GM21526 (cell line): Measurements from ENCODE around the gene DMRT1.
"Not testable (repeated sequence)": the region's sequence is repeated elsewhere in the genome, so short reads cannot be mapped to it uniquely, and the experiment has no call there.

Experiments used
- ATAC-seq: cut with Tn5 transposase; IDR thresholded peaks from one replicate; pipeline ENCODE4 v1.9.1; 2021; ENCODE audit warnings: moderate library complexity; ENCODE audit not compliant: unreplicated experiment, low FRiP score

DMRT1 gene

DNA sequence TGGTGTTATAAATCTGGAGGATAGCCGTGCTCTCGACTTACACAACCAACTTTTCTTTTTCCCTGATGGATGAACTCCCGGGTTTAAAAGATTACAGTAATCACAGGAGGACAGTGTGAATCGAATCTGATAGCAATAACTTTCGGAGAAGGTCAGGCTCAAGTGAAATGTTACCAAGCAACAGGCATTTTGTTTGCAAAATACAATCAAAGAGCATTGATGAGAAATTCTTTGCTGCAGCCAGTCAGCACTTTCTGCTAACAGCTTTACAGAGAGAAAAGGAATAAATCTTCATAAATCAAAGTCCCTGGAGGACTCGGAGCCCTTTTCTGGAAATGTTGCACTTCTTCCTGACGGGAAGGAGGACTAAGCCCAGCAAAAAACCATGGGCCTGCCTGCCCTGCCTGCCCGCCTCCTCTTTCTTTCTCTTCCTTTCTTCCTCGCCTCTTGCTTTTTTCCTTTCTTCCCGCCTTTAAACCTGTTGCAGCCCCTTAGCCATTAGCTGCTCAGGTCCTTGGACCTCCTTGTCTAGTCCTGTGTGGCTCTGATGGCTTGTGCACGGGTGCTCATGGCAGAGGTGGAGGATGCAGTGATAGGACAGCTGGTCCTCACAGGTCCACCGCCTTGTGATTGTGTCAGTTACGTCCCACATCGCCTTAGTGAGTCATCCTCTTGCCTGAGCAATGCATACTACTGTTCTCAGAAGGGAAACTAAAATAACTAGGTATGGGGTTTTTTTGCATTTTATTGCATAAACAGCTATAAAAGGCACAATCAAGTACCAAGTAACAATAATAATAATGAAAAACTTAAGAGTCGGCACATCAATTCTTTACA lies 141.1 kb downstream of the DMRT1 start:
- no peak for ATAC-seq

DNA sequence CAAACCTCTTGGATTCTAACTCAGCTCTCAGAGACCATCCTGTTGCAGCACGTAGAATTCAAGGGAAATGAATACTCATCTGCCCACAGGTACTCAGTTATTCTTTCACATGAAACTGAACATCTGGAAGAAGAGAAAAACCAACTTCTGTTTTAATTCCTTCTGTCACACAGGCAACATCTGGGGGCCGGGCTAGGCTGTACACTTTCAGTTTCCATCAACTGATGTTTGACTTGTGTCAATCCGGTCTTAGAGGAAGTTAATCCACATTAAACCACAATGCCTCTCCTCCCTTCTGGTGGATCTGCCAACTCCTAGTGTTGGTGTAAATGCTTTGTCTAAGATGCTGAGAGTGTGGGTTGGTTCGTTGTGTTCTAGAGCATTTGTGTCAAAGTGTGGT lies 152.5 kb downstream of the DMRT1 start:
- ATAC-seq, result peak; percentile 85

DNA sequence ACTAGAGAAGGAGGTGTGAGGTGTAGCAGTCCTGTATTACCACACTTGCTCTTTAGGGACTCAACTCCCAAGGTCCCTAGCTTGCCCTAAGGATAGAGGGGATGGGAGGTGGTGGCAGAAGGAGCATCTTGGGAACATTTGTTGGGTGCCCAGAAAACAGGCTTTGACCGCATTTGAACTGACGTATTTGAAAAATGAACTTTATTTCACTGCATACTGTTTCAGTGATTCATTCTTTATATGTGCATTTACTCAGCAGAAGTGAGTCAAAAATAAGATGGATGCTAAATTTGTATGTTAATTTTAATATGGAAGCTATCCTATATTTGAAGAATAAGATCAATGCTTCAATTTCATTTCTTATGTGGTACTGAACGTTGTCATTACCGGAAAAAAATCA lies 153.7 kb downstream of the DMRT1 start:
- ATAC-seq, result no peak

DNA sequence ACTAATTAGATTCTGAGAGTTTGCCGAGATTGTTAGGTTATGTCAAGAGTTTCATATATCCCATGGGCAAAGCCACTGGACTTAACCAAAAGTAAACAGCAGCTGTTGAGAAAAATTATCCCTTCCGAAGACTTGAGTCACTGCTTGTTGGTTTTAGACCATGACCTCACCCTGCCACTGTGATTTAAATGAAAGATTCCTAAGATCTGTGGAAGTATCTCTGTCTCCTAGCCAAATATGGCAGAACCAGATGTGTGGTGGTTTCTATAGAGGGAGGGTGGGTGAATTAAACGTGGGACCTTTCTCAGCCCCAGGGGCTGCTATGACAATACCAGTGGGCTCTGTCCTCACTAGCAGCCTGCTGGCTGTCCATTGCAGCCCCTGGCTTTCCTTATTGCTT lies 154.3 kb downstream of the DMRT1 start:
- ATAC-seq, result no peak

DNA sequence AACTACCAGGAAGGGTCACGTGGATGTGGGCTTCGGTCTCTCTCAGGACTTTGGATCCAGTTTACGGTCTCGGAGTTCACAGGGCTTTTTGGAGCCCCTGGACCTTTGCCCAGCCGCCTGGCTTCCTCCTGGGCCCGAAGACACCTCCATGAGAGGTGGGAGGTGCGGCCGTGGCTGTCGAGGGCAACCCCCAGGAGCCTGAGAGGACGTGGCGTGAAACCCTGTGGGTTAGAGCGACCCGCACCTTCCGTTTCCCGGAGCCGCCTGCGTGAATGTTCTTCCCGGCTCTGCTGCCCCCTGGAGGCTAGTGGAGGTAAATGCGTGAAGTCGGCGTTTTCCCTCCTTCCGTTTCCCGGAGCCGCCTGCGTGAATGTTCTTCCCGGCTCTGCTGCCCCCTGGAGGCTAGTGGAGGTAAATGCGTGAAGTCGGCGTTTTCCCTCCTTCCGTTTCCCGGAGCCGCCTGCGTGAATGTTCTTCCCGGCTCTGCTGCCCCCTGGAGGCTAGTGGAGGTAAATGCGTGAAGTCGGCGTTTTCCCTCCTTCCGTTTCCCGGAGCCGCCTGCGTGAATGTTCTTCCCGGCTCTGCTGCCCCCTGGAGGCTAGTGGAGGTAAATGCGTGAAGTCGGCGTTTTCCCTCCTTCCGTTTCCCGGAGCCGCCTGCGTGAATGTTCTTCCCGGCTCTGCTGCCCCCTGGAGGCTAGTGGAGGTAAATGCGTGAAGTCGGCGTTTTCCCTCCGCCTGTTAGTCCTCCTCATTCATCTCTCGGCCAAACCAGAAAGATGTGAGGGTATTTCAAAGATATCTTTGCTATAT lies 157.0 kb downstream of the DMRT1 start:
- ATAC-seq, result not testable (repeated sequence)

DNA sequence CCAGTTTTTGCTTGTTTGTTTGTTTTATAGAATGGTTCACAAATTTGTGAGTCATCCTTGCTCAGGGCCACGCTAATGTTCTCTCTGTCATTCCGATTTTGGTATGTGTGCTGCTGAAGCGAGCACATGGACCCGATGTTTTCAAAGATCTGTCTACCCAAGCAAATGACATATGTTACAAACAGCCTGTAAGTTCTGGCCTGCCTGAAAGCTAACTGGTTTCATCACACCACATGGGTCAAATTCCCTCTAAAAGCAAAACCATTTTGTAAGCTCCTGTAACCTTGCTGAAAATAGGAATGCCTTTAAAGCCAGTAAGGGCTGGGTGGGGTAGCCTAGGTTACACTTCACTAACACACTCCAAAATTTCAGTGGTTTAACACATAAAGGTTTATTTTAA lies 160.3 kb downstream of the DMRT1 start:
- no peak for ATAC-seq

DNA sequence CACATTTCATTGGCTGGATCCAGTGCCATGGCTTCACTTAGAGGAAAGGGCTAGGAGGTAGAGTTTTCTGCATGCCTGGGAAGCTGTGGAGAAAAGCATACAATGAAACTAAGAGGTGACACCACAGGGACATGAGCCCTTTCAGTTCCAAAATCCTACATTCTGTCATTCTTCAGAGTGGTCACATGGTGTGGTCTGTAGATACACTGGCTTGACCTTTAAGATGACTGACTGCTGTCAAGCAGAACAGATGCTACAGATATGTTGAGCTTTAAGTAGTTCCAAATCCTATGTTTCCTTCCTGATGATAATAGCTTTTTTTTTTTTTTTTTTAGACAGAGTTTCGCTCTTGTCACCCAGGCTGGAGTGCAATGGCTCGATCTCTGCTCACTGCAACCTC lies 161.2 kb downstream of the DMRT1 start:
- no peak for ATAC-seq

DNA sequence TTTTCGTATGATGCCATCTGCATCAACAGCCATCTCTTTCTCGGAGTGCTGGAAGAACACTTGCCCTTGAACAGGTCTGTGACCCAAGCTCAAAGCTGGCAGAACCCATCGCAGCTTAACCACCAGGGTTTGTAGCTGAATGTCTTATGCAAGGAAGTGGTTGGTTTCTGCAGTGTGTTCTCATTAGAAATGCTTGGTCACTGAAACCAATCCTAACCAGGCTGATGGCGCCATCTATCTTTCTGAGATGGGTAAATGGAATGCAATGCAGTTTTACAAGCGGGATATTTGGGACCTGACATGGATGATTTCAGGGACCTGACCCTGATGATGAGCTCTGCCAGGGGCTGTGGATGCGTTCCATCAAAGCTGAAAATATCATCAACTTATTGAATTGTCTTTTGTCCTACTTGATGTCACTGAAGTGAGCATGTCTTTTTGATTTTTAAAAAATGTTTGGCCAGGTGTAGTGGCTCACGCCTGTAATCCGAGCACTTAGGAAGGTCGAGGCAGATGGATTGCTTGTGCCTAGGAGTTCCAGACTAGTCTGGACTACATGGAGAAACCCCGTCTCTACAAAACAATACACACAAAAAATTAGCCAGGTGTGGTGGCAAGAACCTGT lies 163.7 kb downstream of the DMRT1 start:
- no peak for ATAC-seq

DNA sequence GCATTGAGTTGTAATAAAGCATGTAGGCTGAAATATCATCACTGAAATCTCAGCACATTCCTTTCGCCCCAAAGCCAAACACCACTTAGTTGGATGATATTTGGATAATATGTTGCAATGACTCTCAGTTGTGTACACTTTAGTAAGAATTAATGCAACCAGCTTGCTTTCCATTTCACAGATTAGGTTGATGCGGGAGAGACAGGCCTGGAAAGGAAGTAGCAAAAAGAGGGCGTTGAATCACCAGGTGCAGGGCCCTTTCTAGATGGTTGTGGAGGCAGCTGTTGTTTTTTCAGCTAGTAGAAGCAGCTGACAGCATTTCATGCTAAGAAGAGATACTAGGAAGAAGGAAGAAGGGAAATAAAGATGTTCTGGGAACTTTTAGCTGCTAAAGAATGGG lies 165.8 kb downstream of the DMRT1 start:
- no peak for ATAC-seq

DNA sequence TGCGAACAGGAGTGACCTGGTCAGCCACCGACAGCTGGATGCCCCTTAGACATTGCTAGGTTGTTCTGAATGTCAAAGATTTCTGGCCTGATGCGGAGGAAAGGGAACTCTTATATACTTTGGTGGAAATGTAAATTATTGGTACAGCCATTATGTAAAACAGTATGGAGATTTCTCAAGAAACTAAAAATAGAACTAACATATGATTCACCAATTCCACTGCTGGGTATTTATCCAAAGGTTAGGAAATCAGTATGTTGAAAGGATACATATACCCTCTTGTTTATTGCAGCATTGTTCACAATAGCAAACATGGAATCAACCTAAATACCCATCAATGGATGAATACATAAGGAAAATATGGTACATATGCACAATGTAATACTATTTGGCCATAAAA lies 166.7 kb downstream of the DMRT1 start:
- ATAC-seq, result no peak

DNA sequence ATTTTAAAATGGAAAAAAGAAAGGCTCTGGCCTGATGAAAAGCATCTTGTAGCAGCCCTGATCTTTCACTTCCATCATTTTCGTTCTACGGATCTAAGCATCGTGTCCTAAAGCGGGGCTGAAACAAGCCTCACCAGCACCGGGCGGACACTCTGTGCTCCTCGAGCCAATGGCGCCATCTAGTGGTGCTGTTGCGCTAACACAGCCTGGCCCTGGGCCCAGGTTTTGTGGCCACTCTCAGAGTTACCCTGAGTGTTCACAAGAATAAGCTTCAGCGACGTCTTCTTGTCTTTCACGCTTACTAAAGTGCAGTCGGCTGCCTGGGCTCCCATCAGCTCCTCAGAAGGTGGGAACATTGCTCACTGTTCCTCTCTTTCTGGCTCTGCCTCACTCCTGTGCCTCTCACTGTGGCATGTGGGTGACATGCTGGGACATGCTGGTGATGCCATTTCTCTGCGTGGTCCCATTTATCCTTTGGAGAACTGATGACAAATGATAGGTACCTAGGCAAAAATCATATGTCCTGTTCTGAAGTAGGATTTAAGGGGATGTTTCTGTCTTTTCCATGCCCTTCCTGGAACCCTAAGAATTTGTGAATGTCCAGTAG lies 167.7 kb downstream of the DMRT1 start:
- peak; percentile 94 for ATAC-seq

DNA sequence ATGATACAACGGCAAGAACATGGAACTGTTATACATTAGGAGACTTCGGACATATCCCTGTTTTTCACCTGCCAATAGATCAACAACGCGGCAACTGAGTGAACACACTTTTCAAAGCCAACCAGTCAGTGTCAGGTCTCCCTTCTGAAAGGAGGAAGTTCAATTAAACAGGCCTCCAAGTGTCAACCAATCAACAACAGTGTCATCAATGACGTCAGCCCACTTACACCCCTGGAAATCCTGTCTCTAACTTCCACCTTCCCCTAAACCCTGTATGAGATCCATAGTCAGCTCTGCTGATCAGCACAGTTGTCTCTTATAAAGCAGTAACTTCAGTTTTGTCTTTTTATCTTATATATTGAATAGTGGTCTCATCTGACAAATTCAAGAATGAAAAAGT lies 171.5 kb downstream of the DMRT1 start:
- no peak for ATAC-seq

DNA sequence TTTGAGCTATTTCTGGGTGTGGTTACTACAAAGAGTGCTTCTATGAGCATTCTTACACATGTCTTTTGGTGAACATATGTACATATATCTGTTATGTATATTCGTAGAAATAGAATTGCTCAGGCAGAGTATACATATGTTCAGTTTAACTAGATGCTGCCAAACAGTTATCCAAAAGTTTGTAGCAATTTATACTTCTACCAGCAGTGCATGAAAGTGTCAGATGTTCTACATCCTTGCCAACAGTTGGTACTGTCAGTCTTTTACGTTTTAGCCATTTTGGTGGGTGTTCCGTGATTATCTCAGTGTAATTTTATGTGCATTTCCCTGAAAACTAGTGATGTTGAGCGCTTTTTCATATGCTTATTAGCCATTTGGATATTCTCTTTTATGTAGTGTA lies 172.7 kb downstream of the DMRT1 start:
- no peak for ATAC-seq

DNA sequence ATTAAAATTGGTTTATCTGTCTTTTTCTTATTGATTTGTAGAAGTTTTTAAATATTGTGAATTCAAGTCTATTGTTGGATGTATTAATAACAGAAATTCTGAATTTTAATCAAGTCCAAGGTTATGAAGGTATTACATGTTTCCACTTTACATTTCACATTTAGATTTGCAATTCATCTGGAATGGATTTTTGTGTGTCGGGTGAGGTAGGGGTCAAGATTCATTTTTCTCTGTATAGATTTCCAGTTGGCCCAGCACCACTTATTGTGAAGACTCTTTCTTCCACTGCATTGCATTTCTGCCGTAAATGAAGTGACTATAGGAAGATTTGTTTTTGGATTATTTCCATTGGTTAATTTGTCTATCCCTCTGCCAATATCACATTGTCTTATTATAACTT lies 173.1 kb downstream of the DMRT1 start:
- ATAC-seq, result no peak

DNA sequence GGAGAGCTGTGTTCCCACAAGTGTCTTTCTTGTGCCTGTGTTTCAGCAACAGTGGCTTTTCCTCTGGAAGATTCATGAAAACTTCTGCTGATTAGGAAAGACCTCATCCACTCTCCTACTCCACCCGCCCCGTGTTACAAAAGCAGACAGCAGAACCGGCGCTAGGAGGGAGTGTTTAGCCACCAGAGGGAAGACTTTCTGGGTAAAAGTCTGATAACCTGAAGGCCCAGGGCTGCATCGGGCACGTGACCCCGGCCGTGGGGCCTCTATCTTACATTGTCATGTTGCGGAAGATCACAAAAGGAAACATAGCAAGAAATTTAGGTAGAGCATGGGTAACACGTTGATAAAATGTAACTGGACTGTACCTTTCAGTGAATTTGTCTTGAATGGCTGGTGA lies 176.6 kb downstream of the DMRT1 start:
- no peak for ATAC-seq
